Measurements from ENCODE around the gene WDR12. TPM values are rescaled to one million over a fixed set of nuclear protein-coding genes. Genes with fewer than 3 reads are reported as not detected.

WDR12 gene
- total and polyA plus RNA-seq, 2 of the 13 experiments (the other 11 are each of a cell fraction or from before 2014, with no cell fraction given) = 94.4 to 216 TPM

DNA sequence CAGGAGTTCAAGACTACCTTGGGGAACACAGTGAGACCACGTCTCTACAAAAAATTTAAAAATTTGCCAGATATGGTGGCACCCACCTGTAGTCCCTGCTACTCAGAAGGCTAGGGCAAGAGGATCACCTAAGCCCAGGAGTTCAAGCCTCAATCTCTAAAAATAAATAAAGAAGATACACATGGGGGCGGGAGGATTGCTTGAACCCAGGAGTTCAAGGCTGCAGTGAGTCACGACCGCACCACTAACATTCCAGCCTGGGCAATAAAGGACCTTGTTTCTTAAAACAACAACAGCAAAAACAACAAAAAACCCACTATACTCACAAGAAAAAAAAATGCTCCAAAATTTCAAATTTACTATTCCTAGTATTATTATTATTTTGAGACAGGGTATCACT is 29.9 kb downstream of the WDR12 start (continued):
- TF ChIP-seq, protein P1, sequence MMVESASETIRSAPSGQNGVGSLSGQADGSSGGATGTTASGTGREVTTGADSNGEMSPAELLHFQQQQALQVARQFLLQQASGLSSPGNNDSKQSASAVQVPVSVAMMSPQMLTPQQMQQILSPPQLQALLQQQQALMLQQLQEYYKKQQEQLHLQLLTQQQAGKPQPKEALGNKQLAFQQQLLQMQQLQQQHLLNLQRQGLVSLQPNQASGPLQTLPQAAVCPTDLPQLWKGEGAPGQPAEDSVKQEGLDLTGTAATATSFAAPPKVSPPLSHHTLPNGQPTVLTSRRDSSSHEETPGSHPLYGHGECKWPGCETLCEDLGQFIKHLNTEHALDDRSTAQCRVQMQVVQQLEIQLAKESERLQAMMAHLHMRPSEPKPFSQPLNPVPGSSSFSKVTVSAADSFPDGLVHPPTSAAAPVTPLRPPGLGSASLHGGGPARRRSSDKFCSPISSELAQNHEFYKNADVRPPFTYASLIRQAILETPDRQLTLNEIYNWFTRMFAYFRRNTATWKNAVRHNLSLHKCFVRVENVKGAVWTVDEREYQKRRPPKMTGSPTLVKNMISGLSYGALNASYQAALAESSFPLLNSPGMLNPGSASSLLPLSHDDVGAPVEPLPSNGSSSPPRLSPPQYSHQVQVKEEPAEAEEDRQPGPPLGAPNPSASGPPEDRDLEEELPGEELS (CRISPR knock-in tag; IDR thresholded peaks at IDR 0.05) = peak; percentile 82
- peak; percentile 91 for TF ChIP-seq FOSL2 (CRISPR knock-in tag; IDR thresholded peaks at IDR 0.05)
- peak; percentile 57; the same call in 1 of the 2 replicates for TF ChIP-seq ZNF460 (CRISPR knock-in tag; IDR thresholded peaks at IDR 0.05; ENCODE audit: borderline replicate concordance)
- TF ChIP-seq REXO4 (CRISPR knock-in tag; IDR thresholded peaks at IDR 0.05; ENCODE audit: borderline replicate concordance) = no peak
- no peak for TF ChIP-seq MEF2D (CRISPR knock-in tag; IDR thresholded peaks at IDR 0.05)
- 0 out of 2 replicates have a peak, but pooled peaks have one; percentile 21 for TF ChIP-seq FOXA1 (IDR thresholded peaks at IDR 0.05)
- TF ChIP-seq FOXA1 (CRISPR knock-in tag; IDR thresholded peaks at IDR 0.05) = peak; percentile 71
- no peak for TF ChIP-seq SIN3A (IDR thresholded peaks at IDR 0.05; ENCODE audit: borderline replicate concordance, low read depth, low read length)
- TF ChIP-seq NFIC (IDR thresholded peaks at IDR 0.05; ENCODE audit: low read length) = no peak
- peak; percentile 89 for TF ChIP-seq NR2F2 (IDR thresholded peaks at IDR 0.05; ENCODE audit: borderline replicate concordance, low read depth)

DNA sequence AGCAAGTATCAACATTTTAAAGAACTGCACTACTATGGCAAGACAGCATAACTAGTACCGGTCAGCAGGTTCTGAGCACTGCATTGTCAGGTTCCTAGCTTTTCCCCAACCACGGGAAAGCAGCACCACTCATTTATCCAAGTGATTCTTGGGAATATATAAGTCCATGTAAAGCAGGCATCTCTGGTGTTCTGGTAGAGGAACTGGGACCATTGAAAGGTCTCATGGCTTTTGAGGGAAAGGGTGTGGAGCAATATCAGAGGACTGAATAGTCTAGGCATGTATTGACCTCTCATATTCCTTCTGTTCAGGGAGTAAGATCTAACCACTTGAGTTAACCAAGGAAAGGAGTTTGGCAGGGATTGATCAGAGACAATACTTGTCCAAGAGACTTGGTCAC is 33.8 kb downstream of the WDR12 start:
- WGBS (ENCODE audit: low lambda C conversion rate) = 88% methylated on average over 2 of the region's 2 CpGs
- Histone ChIP-seq H3K27me3 (ENCODE audit: control insufficient read depth in 1 of 2, insufficient read depth in 2 of 2, low read length in 2 of 2) (no peaks in the 10 kb centered on the region), H2AFZ (ENCODE audit: low read length) (no peak overlapping the region), H3K36me3 (replicated peaks in 1 of 2; ENCODE audit: control insufficient read depth in 1 of 2, insufficient read depth in 2 of 2, low read length in 2 of 2) (peaks cover 5 to 29% of the 10 kb centered on the region in 2 experiments), H3K9me3 (ENCODE audit: low read length) (no peaks in the 10 kb centered on the region), H3K27ac (ENCODE audit: extremely low read length, insufficient read depth, low read length) (no peak overlapping the region), H3K4me3 (replicated peaks in 1 of 3; ENCODE audit: insufficient read depth in 1 of 3, low read depth in 2 of 3, low read length in 3 of 3) (no peak overlapping the region), H3K79me2 (ENCODE audit: insufficient read depth, low read length) (no peaks in the 10 kb centered on the region), H3K4me2 (ENCODE audit: low read depth, low read length) (no peak overlapping the region), H3K4me1 (ENCODE audit: insufficient read depth, low read length) (peaks cover 10% of the 10 kb centered on the region), H3K9ac (ENCODE audit: insufficient read depth, low read depth, low read length) (no peak overlapping the region), H4K20me1 (ENCODE audit: insufficient read depth, low read length) (no peaks in the 10 kb centered on the region)
- DNase-seq (ENCODE audit: low spot score) = no peak
- TSS peak; percentile 21 for BruUV-seq (replicated peaks)
- CTCF ChIA-PET (ENCODE audit: low intra/inter-chr PET ratio, low total read pairs) = no interaction called here
- TF ChIP-seq RBM22 (optimal IDR thresholded peaks at IDR 0.05; ENCODE audit: low read length) = peak; percentile 92
- no peak for TF ChIP-seq ZNF678 (CRISPR knock-in tag; IDR thresholded peaks at IDR 0.05)
- in situ Hi-C loops (cut with HindIII; ENCODE audit: extremely low pct_ligation_motif_present, low pct_unique_long_range_greater_than_20kb) (no loop called here), intact Hi-C loops (cut with micrococcal nuclease; ENCODE audit: unreplicated experiment) (no loop called here)
- FAIRE-seq = no peak
- ATAC-seq = no peak
- POLR2A ChIA-PET = interaction anchor here (1.5 kb wide), 1 partner anchor 34 kb away, joined by 5 read pairs; the partner anchor contains the start of gene WDR12
